NB4 (cell line): ENCODE measurements around the gene CDKL5.

Experiments used
- CTCF ChIP-seq: IDR thresholded peaks from one replicate; pipeline ENCODE4 v1.5.1; 2012; ENCODE audit warnings: low read depth, low read length
- MAX ChIP-seq: IDR thresholded peaks from 2 replicates; pipeline ENCODE4 v1.6.1; 2011; ENCODE audit warnings: low read depth, low read length
- MYC ChIP-seq: IDR thresholded peaks from 2 replicates; pipeline ENCODE4 v1.6.1; 2011; ENCODE audit warnings: low read depth, low read length
- POLR2A ChIP-seq: IDR thresholded peaks from 2 replicates; pipeline ENCODE4 v1.6.1; 2011; ENCODE audit warnings: mild to moderate bottlenecking; ENCODE audit not compliant: insufficient read length; ENCODE audit errors: extremely low read depth

GRCh38 chrX:18692541-18692940, 267.1 kb downstream of the CDKL5 start:
- no peak for TF ChIP-seq CTCF
- no peak for TF ChIP-seq POLR2A
- TF ChIP-seq MYC = no peak
- no peak for TF ChIP-seq MAX
